ENCODE measurements around the gene PERM1.

GRCh38 chr1:969260-969855 is 12.5 kb downstream of the PERM1 start:
- TF ChIP-seq POLR2A (IDR thresholded peaks at IDR 0.05; ENCODE audit: low read length), result no peak
- TF ChIP-seq GATA1 (IDR thresholded peaks at IDR 0.05; ENCODE audit: low read depth, low read length), result no peak

Data from erythroblast (primary cell).